HG03135 (cell line): ENCODE measurements around the gene NAALADL2.
"Not testable (repeated sequence)": the region's sequence is repeated elsewhere in the genome, so short reads cannot be mapped to it uniquely, and the experiment has no call there.

Source experiments
- ATAC-seq: cut with Tn5 transposase; IDR thresholded peaks from one replicate; pipeline ENCODE4 v1.9.1; 2021; ENCODE audit warnings: mild to moderate bottlenecking, moderate library complexity; ENCODE audit not compliant: unreplicated experiment

NAALADL2 gene

GRCh38 chr3:175798326-175798725, 939.2 kb downstream of the NAALADL2 start:
- no peak for ATAC-seq

GRCh38 chr3:175805825-175806224, 946.7 kb downstream of the NAALADL2 start:
- no peak for ATAC-seq

GRCh38 chr3:175807175-175807574, 948.0 kb downstream of the NAALADL2 start:
- no peak for ATAC-seq

- ATAC-seq, result no peak
Observed at GRCh38 chr3:175818811-175819464, 959.8 kb downstream of the NAALADL2 start.

- ATAC-seq, result not testable (repeated sequence)
Observed at GRCh38 chr3:175822766-175823491, 963.8 kb downstream of the NAALADL2 start.

- not testable (repeated sequence) for ATAC-seq
Observed at GRCh38 chr3:175825016-175825580, 966.0 kb downstream of the NAALADL2 start.

GRCh38 chr3:175826759-175827158, 967.6 kb downstream of the NAALADL2 start:
- ATAC-seq, result no peak

GRCh38 chr3:175829809-175830208, 970.7 kb downstream of the NAALADL2 start:
- not testable (repeated sequence) for ATAC-seq

- not testable (repeated sequence) for ATAC-seq
Observed at GRCh38 chr3:175835763-175836162, 976.6 kb downstream of the NAALADL2 start.

GRCh38 chr3:175836617-175837016, 977.5 kb downstream of the NAALADL2 start:
- no peak for ATAC-seq

GRCh38 chr3:175837962-175838361, 978.8 kb downstream of the NAALADL2 start:
- no peak for ATAC-seq

- ATAC-seq, result no peak
Observed at GRCh38 chr3:175839366-175840005, 980.4 kb downstream of the NAALADL2 start.

GRCh38 chr3:175851541-175851940, 992.4 kb downstream of the NAALADL2 start:
- no peak for ATAC-seq

- no peak for ATAC-seq
Observed at GRCh38 chr3:175852560-175852959, 993.4 kb downstream of the NAALADL2 start.

GRCh38 chr3:175857666-175858270, 998.6 kb downstream of the NAALADL2 start:
- no peak for ATAC-seq
